PFSK-1 (cell line): ENCODE data around the gene NEUROD6.

Source experiments
- FOXP2 ChIP-seq: optimal IDR thresholded peaks from 2 replicates; pipeline ENCODE3; 2011; ENCODE audit warnings: borderline replicate concordance, control low read depth, inconsistent platforms; ENCODE audit not compliant: insufficient read depth; ENCODE audit errors: extremely low read length, extremely low read depth
- POLR2AphosphoS5 ChIP-seq: IDR thresholded peaks from 2 replicates; pipeline ENCODE4 v1.6.1; 2012; ENCODE audit warnings: low read depth, mild to moderate bottlenecking, control low read depth, low read length, moderate library complexity
- SIN3A ChIP-seq: IDR thresholded peaks from 2 replicates; pipeline ENCODE4 v1.6.1; 2012; ENCODE audit warnings: mild to moderate bottlenecking, low read length, moderate library complexity, borderline replicate concordance; ENCODE audit not compliant: insufficient read depth
- TAF1 ChIP-seq: IDR thresholded peaks from 2 replicates; pipeline ENCODE4 v1.6.1; 2012; ENCODE audit warnings: low read length, control low read depth, borderline replicate concordance; ENCODE audit not compliant: insufficient read depth
- TF ChIP-seq, protein P1 (sequence below), 2 experiments: IDR thresholded peaks; 2 replicates each; pipeline versions ENCODE4 v1.6.1 to v1.8.0; 2011 to 2012; ENCODE audit warnings: low read depth in 2 of 2, low read length in 2 of 2, control low read depth in 1 of 2, inconsistent platforms in 1 of 2, mild to moderate bottlenecking in 1 of 2, moderate library complexity in 1 of 2; ENCODE audit not compliant: insufficient read depth in 1 of 2

Gene NEUROD6

DNA sequence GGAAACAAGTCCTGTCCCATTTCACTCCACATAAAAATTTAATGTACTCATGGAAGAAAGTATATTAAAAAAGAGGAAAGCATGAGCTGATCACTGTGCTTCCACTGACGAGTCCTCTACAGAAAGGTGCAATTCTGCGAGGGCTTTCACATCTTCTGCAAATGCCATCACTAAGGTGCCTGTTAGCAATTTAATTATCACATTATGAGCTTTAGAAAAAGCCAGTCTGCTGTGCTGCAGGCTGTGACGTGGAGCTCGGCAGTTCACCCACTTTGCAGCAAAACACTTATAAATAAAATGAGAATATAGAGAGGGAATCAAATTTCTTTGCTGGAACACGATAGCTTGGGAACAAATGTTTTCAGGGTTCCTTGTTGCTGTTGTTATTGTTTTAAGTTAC is 22.5 kb upstream of the NEUROD6 start:
- TF ChIP-seq, protein P1, sequence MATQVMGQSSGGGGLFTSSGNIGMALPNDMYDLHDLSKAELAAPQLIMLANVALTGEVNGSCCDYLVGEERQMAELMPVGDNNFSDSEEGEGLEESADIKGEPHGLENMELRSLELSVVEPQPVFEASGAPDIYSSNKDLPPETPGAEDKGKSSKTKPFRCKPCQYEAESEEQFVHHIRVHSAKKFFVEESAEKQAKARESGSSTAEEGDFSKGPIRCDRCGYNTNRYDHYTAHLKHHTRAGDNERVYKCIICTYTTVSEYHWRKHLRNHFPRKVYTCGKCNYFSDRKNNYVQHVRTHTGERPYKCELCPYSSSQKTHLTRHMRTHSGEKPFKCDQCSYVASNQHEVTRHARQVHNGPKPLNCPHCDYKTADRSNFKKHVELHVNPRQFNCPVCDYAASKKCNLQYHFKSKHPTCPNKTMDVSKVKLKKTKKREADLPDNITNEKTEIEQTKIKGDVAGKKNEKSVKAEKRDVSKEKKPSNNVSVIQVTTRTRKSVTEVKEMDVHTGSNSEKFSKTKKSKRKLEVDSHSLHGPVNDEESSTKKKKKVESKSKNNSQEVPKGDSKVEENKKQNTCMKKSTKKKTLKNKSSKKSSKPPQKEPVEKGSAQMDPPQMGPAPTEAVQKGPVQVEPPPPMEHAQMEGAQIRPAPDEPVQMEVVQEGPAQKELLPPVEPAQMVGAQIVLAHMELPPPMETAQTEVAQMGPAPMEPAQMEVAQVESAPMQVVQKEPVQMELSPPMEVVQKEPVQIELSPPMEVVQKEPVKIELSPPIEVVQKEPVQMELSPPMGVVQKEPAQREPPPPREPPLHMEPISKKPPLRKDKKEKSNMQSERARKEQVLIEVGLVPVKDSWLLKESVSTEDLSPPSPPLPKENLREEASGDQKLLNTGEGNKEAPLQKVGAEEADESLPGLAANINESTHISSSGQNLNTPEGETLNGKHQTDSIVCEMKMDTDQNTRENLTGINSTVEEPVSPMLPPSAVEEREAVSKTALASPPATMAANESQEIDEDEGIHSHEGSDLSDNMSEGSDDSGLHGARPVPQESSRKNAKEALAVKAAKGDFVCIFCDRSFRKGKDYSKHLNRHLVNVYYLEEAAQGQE (IDR thresholded peaks at IDR 0.05; ENCODE audit: insufficient read depth in 1 of 2, low read depth in 2 of 2, low read length in 2 of 2): no peak
- TF ChIP-seq SIN3A (no peak), POLR2AphosphoS5 (no peak), TAF1 (no peak), FOXP2 (no peak)

- no peak for TF ChIP-seq POLR2AphosphoS5
- TF ChIP-seq FOXP2: no peak
- no peak for TF ChIP-seq SIN3A
- TF ChIP-seq, protein P1 (IDR thresholded peaks at IDR 0.05; ENCODE audit: insufficient read depth in 1 of 2, low read depth in 2 of 2, low read length in 2 of 2): no peak
- TF ChIP-seq TAF1: no peak
Measured at GRCh38 chr7:31362401-31362800, 21.9 kb upstream of the NEUROD6 start.

- TF ChIP-seq TAF1: no peak
- no peak for TF ChIP-seq POLR2AphosphoS5
- no peak for TF ChIP-seq SIN3A
- TF ChIP-seq FOXP2: no peak
- TF ChIP-seq, protein P1 (IDR thresholded peaks at IDR 0.05; ENCODE audit: insufficient read depth in 1 of 2, low read depth in 2 of 2, low read length in 2 of 2): no peak
Measured at GRCh38 chr7:31358467-31358866, 17.9 kb upstream of the NEUROD6 start.

DNA sequence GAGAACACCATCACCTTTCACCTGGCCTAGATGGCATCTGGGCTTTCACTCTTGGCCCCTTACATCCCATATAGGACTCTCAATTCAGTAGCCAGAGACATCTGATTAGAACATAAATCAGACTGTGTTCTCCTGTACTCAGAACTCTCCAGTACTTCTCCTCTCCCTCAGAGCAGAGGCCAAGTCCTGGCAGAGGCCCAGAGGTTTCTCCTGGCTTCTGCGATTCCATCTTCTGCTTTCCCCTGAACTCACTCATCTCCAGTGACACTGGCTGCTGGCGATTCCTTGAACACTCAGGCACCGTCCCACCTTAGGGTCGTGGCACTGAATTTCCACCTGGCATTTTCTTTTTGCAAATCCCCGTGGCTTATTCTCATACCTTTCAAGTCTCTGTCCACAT is 4.9 kb upstream of the NEUROD6 start:
- TF ChIP-seq, protein P1 (IDR thresholded peaks at IDR 0.05; ENCODE audit: insufficient read depth in 1 of 2, low read depth in 2 of 2, low read length in 2 of 2): no peak
- TF ChIP-seq POLR2AphosphoS5: no peak
- TF ChIP-seq TAF1: no peak
- no peak for TF ChIP-seq FOXP2
- TF ChIP-seq SIN3A: no peak
